Measurements from ENCODE around the gene ST8SIA4.

- TF ChIP-seq POLR2A (IDR thresholded peaks at IDR 0.05) (no peak), CTCF (IDR thresholded peaks at IDR 0.05 in 4 of 5, conservative IDR thresholded peaks at IDR 0.05 in 1 of 5) (no peak)
Measured at GRCh38 chr5:100853582-100853981, 49.5 kb downstream of the ST8SIA4 start.

Data from gastrocnemius medialis (tissue), 4 donors.